K562 (cell line): Measurements from ENCODE around the gene GHDC. TPM values are rescaled to one million over a fixed set of nuclear protein-coding genes. Genes with fewer than 3 reads are reported as not detected.
A peak's percentile ranks its signal among the peaks of the same experiment; 100 is the strongest.

Experiments
- BMI1 ChIP-seq: fragments of 150-350 bp; IDR thresholded peaks from 2 replicates; pipeline ENCODE4 v1.6.1; 2014; ENCODE audit warnings: low read length
- BRCA1 ChIP-seq, 2 experiments: fragments of 450-650 bp in 1 of 2; sonication (generic) in 1 of 2; formaldehyde crosslinking in 1 of 2; IDR thresholded peaks; 2 replicates each; pipeline versions ENCODE4 v1.5.0 to v1.6.1; 2017 to 2020; ENCODE audit warnings: mild to moderate bottlenecking in 1 of 2, missing genetic modification reagents in 1 of 2
- CBFB ChIP-seq: sonication (generic); formaldehyde crosslinking; IDR thresholded peaks from 2 replicates; pipeline ENCODE4 v1.4.0; 2020; ENCODE audit warnings: mild to moderate bottlenecking, missing genetic modification reagents
- CCNT2 ChIP-seq: IDR thresholded peaks from 2 replicates; pipeline ENCODE4 v1.6.1; 2011; ENCODE audit warnings: borderline replicate concordance, low read depth, mild to moderate bottlenecking, moderate library complexity, mixed read lengths, low read length; ENCODE audit not compliant: insufficient read length; ENCODE audit errors: extremely low read depth
- CTBP1 ChIP-seq: fragments of 450-650 bp; IDR thresholded peaks from 2 replicates; pipeline ENCODE4 v1.6.1; 2016; ENCODE audit warnings: borderline replicate concordance
- ETV5 ChIP-seq: sonication (generic); formaldehyde crosslinking; IDR thresholded peaks from 2 replicates; pipeline ENCODE4 v1.4.0; 2020; ENCODE audit warnings: low read depth, mild to moderate bottlenecking, missing genetic modification reagents
- HDGF ChIP-seq: fragments of 450-650 bp; IDR thresholded peaks from 2 replicates; pipeline ENCODE4 v1.6.1; 2016
- HMG20B ChIP-seq: fragments of 250-450 bp; sonication (Bioruptor Pico); IDR thresholded peaks from 2 replicates; pipeline ENCODE4 v1.5.0; 2021; ENCODE audit warnings: mild to moderate bottlenecking
- MCM3 ChIP-seq: fragments of 450-650 bp; IDR thresholded peaks from 2 replicates; pipeline ENCODE4 v1.6.1; 2016
- RBM22 ChIP-seq: fragments of 200-400 bp; formaldehyde crosslinking; IDR thresholded peaks from 2 replicates; pipeline ENCODE4 v1.6.1; 2018; ENCODE audit warnings: low read length, low read depth; ENCODE audit not compliant: poor library complexity, severe bottlenecking
- RNF2 ChIP-seq: sonication (generic); IDR thresholded peaks from 2 replicates; pipeline ENCODE4 v1.6.1; 2016
- RUNX1 ChIP-seq: sonication (generic); IDR thresholded peaks from 2 replicates; pipeline ENCODE4 v1.6.1; 2016; ENCODE audit warnings: antibody characterized with exemption, low read depth
- SP2 ChIP-seq: IDR thresholded peaks from 2 replicates; pipeline ENCODE4 v1.6.1; 2011; ENCODE audit warnings: mild to moderate bottlenecking, low read depth, low read length, moderate library complexity; ENCODE audit not compliant: poor library complexity, severe bottlenecking; ENCODE audit errors: extremely low read depth
- U2AF2 ChIP-seq: fragments of 200-400 bp; formaldehyde crosslinking; optimal IDR thresholded peaks from 2 replicates; pipeline ENCODE3; 2017; ENCODE audit warnings: low read depth, mild to moderate bottlenecking, low read length
- ZNF280B ChIP-seq: fragments of 250-450 bp; sonication (Bioruptor Pico); IDR thresholded peaks from 2 replicates; pipeline ENCODE4 v1.5.1; 2021; ENCODE audit warnings: mild to moderate bottlenecking
- ZNF354B ChIP-seq: fragments of 250-450 bp; sonication (Bioruptor Pico); IDR thresholded peaks from 2 replicates; pipeline ENCODE4 v1.4.0; 2020
- ZNF445 ChIP-seq: fragments of 250-450 bp; sonication (Bioruptor Pico); IDR thresholded peaks from 2 replicates; pipeline ENCODE4 v1.4.0; 2020; ENCODE audit warnings: low read depth, mild to moderate bottlenecking, moderate library complexity
- polyA plus RNA-seq, 8 experiments: library from polyadenylated mRNA; depleted of rRNA in 4 of 8; stranded (reverse) in 5 of 8; unstranded in 3 of 8; fragments of >200 nt; fragmentation: Nextera tagmentation in 2 of 8; fragmentation: Illumina TruSeq in 1 of 8; extraction: Ambion mirVana in 2 of 8; extraction: Trizol in 1 of 8; gene quantifications; 2 replicates each; pipeline versions ENCODE4 v1.2.1 to v1.2.3, GENCODE V29; 2011 to 2014; ENCODE audit warnings: inconsistent platforms in 1 of 8, missing spikeins in 1 of 8
- total RNA-seq, 7 experiments: library from RNA; depleted of rRNA in 6 of 7; stranded (reverse); fragments of >200 nt in 6 of 7; fragmentation: Illumina TruSeq in 2 of 7; extraction: Trizol in 2 of 7; gene quantifications; 2 replicates each; pipeline versions ENCODE4 v1.2.1 to v1.2.3, GENCODE V29; 2011 to 2021; ENCODE audit warnings: low replicate concordance in 1 of 7
- TF ChIP-seq, protein P1 (sequence below): sonication (generic); formaldehyde crosslinking; IDR thresholded peaks from 2 replicates; pipeline ENCODE4 v1.8.0; 2023; ENCODE audit warnings: mild to moderate bottlenecking, missing genetic modification reagents
- TF ChIP-seq, protein P2 (sequence below): sonication (generic); formaldehyde crosslinking; IDR thresholded peaks from 2 replicates; pipeline ENCODE4 v1.8.1; 2022; ENCODE audit warnings: missing genetic modification reagents

GHDC gene
- total and polyA plus RNA-seq, 9 of the 15 experiments (the other 6 are each of a cell fraction or from before 2014, with no cell fraction given) = 0.65 to 23.2 (median 11.2) TPM

DNA sequence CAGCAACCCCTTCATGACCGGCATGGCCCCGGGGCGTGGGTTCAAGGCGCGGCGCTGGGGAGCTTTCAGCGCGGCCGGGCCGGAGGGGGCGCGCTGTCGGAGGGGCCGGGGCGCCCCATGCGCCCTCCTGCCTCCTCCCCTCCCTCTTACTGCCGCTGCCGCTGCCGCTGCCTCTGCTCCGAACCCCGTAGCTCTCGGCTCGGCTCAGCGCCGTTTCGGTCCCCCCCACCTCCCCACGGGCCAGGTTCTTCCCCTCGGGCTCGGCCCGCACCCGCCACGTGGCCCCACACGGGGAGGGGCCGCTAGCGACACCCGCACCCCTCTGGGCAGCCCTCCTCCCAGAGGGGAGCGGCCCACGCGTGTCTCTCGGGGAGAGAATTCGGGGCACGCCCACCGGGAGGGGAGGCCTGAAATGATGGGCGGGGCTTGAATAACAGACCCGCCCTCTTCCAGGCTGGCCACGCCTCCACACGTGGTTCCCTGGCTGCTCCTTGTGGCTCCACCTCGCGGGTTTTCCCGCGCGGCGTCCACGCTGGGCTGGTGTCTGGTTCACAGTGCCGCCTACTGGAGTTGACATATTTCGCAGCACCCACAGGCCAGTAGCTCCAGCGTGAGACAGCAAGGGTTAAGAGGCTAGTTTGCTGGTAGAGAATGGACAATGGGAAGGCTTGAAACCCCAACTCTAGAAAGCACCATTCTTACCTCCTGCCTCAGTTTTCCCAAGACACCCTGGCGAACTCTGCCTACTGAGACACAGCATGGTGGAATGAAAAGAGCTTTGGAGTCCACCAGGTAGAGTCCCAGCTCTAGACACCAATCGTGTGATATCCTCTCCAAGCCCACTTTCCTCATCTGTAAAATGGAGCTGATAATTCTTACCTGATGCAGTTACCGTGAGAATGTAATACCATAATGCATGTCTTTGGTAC is 13.1 kb downstream of the GHDC start, which contains the start of gene KCNH4 (continued):
- TF ChIP-seq, protein P1, sequence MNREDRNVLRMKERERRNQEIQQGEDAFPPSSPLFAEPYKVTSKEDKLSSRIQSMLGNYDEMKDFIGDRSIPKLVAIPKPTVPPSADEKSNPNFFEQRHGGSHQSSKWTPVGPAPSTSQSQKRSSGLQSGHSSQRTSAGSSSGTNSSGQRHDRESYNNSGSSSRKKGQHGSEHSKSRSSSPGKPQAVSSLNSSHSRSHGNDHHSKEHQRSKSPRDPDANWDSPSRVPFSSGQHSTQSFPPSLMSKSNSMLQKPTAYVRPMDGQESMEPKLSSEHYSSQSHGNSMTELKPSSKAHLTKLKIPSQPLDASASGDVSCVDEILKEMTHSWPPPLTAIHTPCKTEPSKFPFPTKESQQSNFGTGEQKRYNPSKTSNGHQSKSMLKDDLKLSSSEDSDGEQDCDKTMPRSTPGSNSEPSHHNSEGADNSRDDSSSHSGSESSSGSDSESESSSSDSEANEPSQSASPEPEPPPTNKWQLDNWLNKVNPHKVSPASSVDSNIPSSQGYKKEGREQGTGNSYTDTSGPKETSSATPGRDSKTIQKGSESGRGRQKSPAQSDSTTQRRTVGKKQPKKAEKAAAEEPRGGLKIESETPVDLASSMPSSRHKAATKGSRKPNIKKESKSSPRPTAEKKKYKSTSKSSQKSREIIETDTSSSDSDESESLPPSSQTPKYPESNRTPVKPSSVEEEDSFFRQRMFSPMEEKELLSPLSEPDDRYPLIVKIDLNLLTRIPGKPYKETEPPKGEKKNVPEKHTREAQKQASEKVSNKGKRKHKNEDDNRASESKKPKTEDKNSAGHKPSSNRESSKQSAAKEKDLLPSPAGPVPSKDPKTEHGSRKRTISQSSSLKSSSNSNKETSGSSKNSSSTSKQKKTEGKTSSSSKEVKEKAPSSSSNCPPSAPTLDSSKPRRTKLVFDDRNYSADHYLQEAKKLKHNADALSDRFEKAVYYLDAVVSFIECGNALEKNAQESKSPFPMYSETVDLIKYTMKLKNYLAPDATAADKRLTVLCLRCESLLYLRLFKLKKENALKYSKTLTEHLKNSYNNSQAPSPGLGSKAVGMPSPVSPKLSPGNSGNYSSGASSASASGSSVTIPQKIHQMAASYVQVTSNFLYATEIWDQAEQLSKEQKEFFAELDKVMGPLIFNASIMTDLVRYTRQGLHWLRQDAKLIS (CRISPR knock-in tag) = no peak
- peak; percentile 53 for TF ChIP-seq CCNT2
- TF ChIP-seq U2AF2 = no peak
- TF ChIP-seq BRCA1 (IDR thresholded peaks at IDR 0.05) = no peak
- no peak for TF ChIP-seq BRCA1 (CRISPR knock-in tag; IDR thresholded peaks at IDR 0.05)
- TF ChIP-seq ZNF280B (CRISPR knock-in tag) = no peak
- TF ChIP-seq ZNF354B (CRISPR knock-in tag) = no peak
- TF ChIP-seq CTBP1 = peak; percentile 64; the same call in 1 of the 2 replicates
- no peak for TF ChIP-seq MCM3
- no peak for TF ChIP-seq RBM22
- peak; percentile 77; the same call in 1 of the 2 replicates for TF ChIP-seq RNF2
- no peak for TF ChIP-seq HMG20B (CRISPR knock-in tag)
- no peak for TF ChIP-seq BMI1
- no peak for TF ChIP-seq ETV5
- no peak for TF ChIP-seq ZNF445 (CRISPR knock-in tag)
- TF ChIP-seq CBFB (CRISPR knock-in tag) = no peak
- no peak for TF ChIP-seq RUNX1
- TF ChIP-seq, protein P2, sequence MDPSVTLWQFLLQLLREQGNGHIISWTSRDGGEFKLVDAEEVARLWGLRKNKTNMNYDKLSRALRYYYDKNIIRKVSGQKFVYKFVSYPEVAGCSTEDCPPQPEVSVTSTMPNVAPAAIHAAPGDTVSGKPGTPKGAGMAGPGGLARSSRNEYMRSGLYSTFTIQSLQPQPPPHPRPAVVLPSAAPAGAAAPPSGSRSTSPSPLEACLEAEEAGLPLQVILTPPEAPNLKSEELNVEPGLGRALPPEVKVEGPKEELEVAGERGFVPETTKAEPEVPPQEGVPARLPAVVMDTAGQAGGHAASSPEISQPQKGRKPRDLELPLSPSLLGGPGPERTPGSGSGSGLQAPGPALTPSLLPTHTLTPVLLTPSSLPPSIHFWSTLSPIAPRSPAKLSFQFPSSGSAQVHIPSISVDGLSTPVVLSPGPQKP = no peak
- no peak for TF ChIP-seq SP2
- TF ChIP-seq HDGF = no peak
